ENCODE results near the gene TMEM212. TPM values are rescaled to one million over a fixed set of nuclear protein-coding genes. Genes with fewer than 3 reads are reported as not detected.
"Not testable (repeated sequence)": the region's sequence is repeated elsewhere in the genome, so short reads cannot be mapped to it uniquely, and the experiment has no call there.

Gene TMEM212
- total RNA-seq, 1 donor from 2014 or later, result not detected

- not testable (repeated sequence) for DNase-seq (ENCODE audit: low read depth)
Observed at GRCh38 chr3:171858770-171859169, 15.6 kb downstream of the TMEM212 start.

- DNase-seq (ENCODE audit: low read depth), result no peak
Observed at GRCh38 chr3:171860830-171861535, 17.8 kb downstream of the TMEM212 start.

GRCh38 chr3:171862392-171862791, 19.2 kb downstream of the TMEM212 start:
- no peak for DNase-seq (ENCODE audit: low read depth)

GRCh38 chr3:171862993-171863521, 19.9 kb downstream of the TMEM212 start:
- DNase-seq (ENCODE audit: low read depth), result peak; percentile 40

- no peak for DNase-seq (ENCODE audit: low read depth)
Observed at GRCh38 chr3:171863920-171864319, 20.8 kb downstream of the TMEM212 start.

- DNase-seq (ENCODE audit: low read depth), result no peak
Observed at GRCh38 chr3:171865191-171865865, 22.2 kb downstream of the TMEM212 start.

- DNase-seq (ENCODE audit: low read depth), result no peak
Observed at GRCh38 chr3:171867981-171868380, 24.8 kb downstream of the TMEM212 start.

- peak; percentile 56 for DNase-seq (ENCODE audit: low read depth)
Observed at GRCh38 chr3:171871392-171872274, 28.5 kb downstream of the TMEM212 start.

- DNase-seq (ENCODE audit: low read depth), result peak; percentile 78
Observed at GRCh38 chr3:171873580-171873979, 30.4 kb downstream of the TMEM212 start.

GRCh38 chr3:171874251-171874681, 31.1 kb downstream of the TMEM212 start:
- peak; percentile 99 for DNase-seq (ENCODE audit: low read depth)

GRCh38 chr3:171874879-171875278, 31.7 kb downstream of the TMEM212 start:
- peak; percentile 35 for DNase-seq (ENCODE audit: low read depth)

- peak; percentile 54 for DNase-seq (ENCODE audit: low read depth)
Observed at GRCh38 chr3:171875923-171876412, 32.8 kb downstream of the TMEM212 start.

- DNase-seq (ENCODE audit: low read depth), result peak; percentile 97
Observed at GRCh38 chr3:171876680-171877147, 33.6 kb downstream of the TMEM212 start.

- peak; percentile 89 for DNase-seq (ENCODE audit: low read depth)
Observed at GRCh38 chr3:171878461-171879225, 35.5 kb downstream of the TMEM212 start.

- DNase-seq (ENCODE audit: low read depth), result no peak
Observed at GRCh38 chr3:171879472-171879871, 36.3 kb downstream of the TMEM212 start.

GRCh38 chr3:171880101-171880870, 37.1 kb downstream of the TMEM212 start:
- DNase-seq (ENCODE audit: low read depth), result no peak

GRCh38 chr3:171881251-171881650, 38.1 kb downstream of the TMEM212 start:
- no peak for DNase-seq (ENCODE audit: low read depth)

GRCh38 chr3:171883257-171883892, 40.2 kb downstream of the TMEM212 start:
- peak; percentile 95 for DNase-seq (ENCODE audit: low read depth)

- peak; percentile 61 for DNase-seq (ENCODE audit: low read depth)
Observed at GRCh38 chr3:171883893-171884279, 40.7 kb downstream of the TMEM212 start.

- DNase-seq (ENCODE audit: low read depth), result no peak
Observed at GRCh38 chr3:171888466-171888865, 45.3 kb downstream of the TMEM212 start.
